PC-9 (cell line): Measurements from ENCODE around the gene TBC1D14. TPM values are rescaled to one million over a fixed set of nuclear protein-coding genes. Genes with fewer than 3 reads are reported as not detected.

Source experiments
- BruUV-seq: library from RNA; stranded (reverse); fragments of 400-500 nt; replicated peaks from 2 replicates; lab custom pipeline; 2021; lab: Mats Ljungman, UMichigan
- CTCF ChIA-PET: fragments of 300-600 bp; sonication (Branson Sonifier 250); formaldehyde crosslinking; loops from one replicate; lab custom pipeline; 2022; ENCODE audit warnings: antibody characterized with exemption; lab: Charles Lee
- POLR2A ChIA-PET: fragments of 300-600 bp; sonication (Branson Sonifier 250); formaldehyde crosslinking; loops from one replicate; lab custom pipeline; 2022; ENCODE audit warnings: antibody characterized with exemption; ENCODE audit not compliant: unreplicated experiment; lab: Charles Lee
- DNase-seq, 2 experiments: peaks; one replicate each; pipeline versions ENCODE4 v3.0.0 to v3.0.0-alpha.2; 2015 to 2022; ENCODE audit warnings: mixed read lengths in 1 of 2
- H2AFZ ChIP-seq: fragments of 200-600 bp; sonication (generic); 2 replicates; pipeline ENCODE4 v1.8.1; 2017; ENCODE audit warnings: antibody characterized with exemption
- H3F3A ChIP-seq: fragments of 200-600 bp; sonication (generic); 2 replicates; pipeline ENCODE4 v1.8.1; 2017; ENCODE audit warnings: antibody characterized with exemption, mild to moderate bottlenecking, low read depth; ENCODE audit not compliant: insufficient read depth
- H3K27ac ChIP-seq: fragments of 200-600 bp; sonication (generic); 2 replicates; pipeline ENCODE4 v1.6.1; 2016; ENCODE audit warnings: mixed run types
- H3K27me3 ChIP-seq: fragments of 200-600 bp; sonication (generic); 2 replicates; pipeline ENCODE4 v1.6.1; 2016; ENCODE audit warnings: low read depth, mixed run types; ENCODE audit not compliant: insufficient read depth
- H3K36me3 ChIP-seq: fragments of 200-600 bp; sonication (generic); 2 replicates; pipeline ENCODE4 v1.6.1; 2016; ENCODE audit warnings: low read depth, mixed run types
- H3K4me1 ChIP-seq: fragments of 200-600 bp; sonication (generic); replicated peaks from 2 replicates; pipeline ENCODE4 v1.6.1; 2016; ENCODE audit warnings: mixed run types; ENCODE audit not compliant: insufficient read depth
- H3K4me2 ChIP-seq: fragments of 200-600 bp; sonication (generic); 2 replicates; pipeline ENCODE4 v1.6.1; 2017; ENCODE audit warnings: mixed run types
- H3K4me3 ChIP-seq: fragments of 200-600 bp; sonication (generic); 2 replicates; pipeline ENCODE4 v1.6.1; 2016; ENCODE audit warnings: mixed run types
- H3K79me2 ChIP-seq: fragments of 200-600 bp; sonication (generic); 2 replicates; pipeline ENCODE4 v1.6.1; 2017; ENCODE audit warnings: low read depth, mixed run types
- H3K9me2 ChIP-seq: fragments of 200-600 bp; sonication (generic); 2 replicates; pipeline ENCODE4 v1.8.1; 2017; ENCODE audit warnings: mild to moderate bottlenecking; ENCODE audit not compliant: insufficient read depth
- H3K9me3 ChIP-seq: fragments of 200-600 bp; sonication (generic); 2 replicates; pipeline ENCODE4 v1.8.1; 2016; ENCODE audit warnings: low read depth; ENCODE audit not compliant: insufficient read depth
- H4K20me1 ChIP-seq: fragments of 200-600 bp; sonication (generic); 2 replicates; pipeline ENCODE4 v1.8.1; 2017; ENCODE audit not compliant: insufficient read depth
- EZH2 ChIP-seq: fragments of 200-600 bp; sonication (generic); IDR thresholded peaks from 2 replicates; pipeline ENCODE4 v1.8.0; 2017; ENCODE audit warnings: antibody characterized with exemption, low read depth
- intact Hi-C: fragments of 100-400 bp; cut with micrococcal nuclease; formaldehyde crosslinking; loops from one replicate; pipeline ENCODE4 v1.10.0; 2022; ENCODE audit not compliant: unreplicated experiment
- total RNA-seq: library from RNA; stranded (reverse); gene quantifications from 2 replicates; pipeline ENCODE4 v1.2.3, GENCODE V29; 2021
- TF ChIP-seq, protein P1 (sequence below): fragments of 200-600 bp; sonication (generic); conservative IDR thresholded peaks from 2 replicates; pipeline ENCODE4 v1.6.1; 2017; ENCODE audit warnings: mixed run types, antibody characterized with exemption, mild to moderate bottlenecking, moderate library complexity

Gene TBC1D14
- total RNA-seq, 1 experiment from 2014 or later, result 46.2 TPM

DNA sequence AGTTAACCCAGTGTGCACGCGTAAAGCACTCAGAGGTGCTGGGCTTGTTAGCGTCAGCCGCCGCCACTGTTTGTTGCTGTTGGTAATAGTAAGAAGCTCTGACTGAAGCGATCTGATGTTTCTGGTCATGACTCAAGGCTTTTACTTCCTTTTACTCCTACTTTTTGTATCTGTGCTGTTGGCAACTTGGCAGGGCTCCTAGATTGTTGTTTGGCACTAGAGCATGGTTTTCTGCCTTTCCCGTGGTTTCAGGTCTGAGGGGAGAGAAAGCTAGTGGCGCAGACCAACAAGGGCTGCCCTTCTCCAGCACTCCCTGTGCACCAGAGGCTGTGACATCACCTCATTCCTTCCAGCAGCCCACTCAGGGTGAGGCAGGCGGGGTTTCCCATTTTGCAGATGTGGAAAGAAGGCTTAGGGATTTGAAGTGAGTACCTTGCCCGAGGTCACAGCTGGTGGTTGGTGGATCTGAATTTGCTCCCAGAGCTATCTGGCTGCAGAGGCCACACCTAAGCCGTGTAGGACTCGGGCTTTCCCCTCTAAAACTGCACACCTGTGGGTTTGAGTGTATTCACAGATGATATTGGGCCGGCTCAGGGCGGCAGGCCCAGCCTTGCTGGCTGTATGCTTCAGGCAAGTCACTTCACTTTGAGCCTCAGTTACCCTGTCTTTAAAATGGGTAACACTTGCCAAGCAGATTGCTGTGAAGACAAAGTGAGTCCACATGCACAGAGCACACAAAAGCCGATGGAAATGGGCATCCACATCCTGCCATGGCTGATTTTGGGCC is 82.3 kb downstream of the TBC1D14 start:
- Histone ChIP-seq H3K27ac (no peak overlapping the region; the same call in 1 of the 2 replicates), H3K27me3 (no peaks in the 10 kb centered on the region), H3F3A (no peaks in the 10 kb centered on the region; the same call in 1 of the 2 replicates), H3K79me2 (peaks cover 54% of the 10 kb centered on the region), H3K4me3 (no peak overlapping the region), H3K9me3 (no peaks in the 10 kb centered on the region), H3K9me2 (no peaks in the 10 kb centered on the region), H3K4me1 (peaks cover 16% of the 10 kb centered on the region), H2AFZ (no peak overlapping the region), H3K4me2 (no peak overlapping the region), H4K20me1 (no peaks in the 10 kb centered on the region; the same call in 1 of the 2 replicates), H3K36me3 (no peaks in the 10 kb centered on the region)
- ChIA-PET POLR2A (interaction anchor here (0.6 kb wide), 2 partner anchors 30 to 76 kb away, joined by 3 to 6 read pairs; partner anchors contain the start of gene GRPEL1), CTCF (interaction anchor here (0.6 kb wide), 1 partner anchor 73 kb away, joined by 9 read pairs; no protein-coding TSS in a partner anchor)
- no peak for TF ChIP-seq EZH2
- TF ChIP-seq, protein P1, sequence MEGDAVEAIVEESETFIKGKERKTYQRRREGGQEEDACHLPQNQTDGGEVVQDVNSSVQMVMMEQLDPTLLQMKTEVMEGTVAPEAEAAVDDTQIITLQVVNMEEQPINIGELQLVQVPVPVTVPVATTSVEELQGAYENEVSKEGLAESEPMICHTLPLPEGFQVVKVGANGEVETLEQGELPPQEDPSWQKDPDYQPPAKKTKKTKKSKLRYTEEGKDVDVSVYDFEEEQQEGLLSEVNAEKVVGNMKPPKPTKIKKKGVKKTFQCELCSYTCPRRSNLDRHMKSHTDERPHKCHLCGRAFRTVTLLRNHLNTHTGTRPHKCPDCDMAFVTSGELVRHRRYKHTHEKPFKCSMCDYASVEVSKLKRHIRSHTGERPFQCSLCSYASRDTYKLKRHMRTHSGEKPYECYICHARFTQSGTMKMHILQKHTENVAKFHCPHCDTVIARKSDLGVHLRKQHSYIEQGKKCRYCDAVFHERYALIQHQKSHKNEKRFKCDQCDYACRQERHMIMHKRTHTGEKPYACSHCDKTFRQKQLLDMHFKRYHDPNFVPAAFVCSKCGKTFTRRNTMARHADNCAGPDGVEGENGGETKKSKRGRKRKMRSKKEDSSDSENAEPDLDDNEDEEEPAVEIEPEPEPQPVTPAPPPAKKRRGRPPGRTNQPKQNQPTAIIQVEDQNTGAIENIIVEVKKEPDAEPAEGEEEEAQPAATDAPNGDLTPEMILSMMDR, result no peak
- peak; percentile 46 to 48 for DNase-seq
- BruUV-seq, result no TSS peak
- intact Hi-C loops, result no loop called here

DNA sequence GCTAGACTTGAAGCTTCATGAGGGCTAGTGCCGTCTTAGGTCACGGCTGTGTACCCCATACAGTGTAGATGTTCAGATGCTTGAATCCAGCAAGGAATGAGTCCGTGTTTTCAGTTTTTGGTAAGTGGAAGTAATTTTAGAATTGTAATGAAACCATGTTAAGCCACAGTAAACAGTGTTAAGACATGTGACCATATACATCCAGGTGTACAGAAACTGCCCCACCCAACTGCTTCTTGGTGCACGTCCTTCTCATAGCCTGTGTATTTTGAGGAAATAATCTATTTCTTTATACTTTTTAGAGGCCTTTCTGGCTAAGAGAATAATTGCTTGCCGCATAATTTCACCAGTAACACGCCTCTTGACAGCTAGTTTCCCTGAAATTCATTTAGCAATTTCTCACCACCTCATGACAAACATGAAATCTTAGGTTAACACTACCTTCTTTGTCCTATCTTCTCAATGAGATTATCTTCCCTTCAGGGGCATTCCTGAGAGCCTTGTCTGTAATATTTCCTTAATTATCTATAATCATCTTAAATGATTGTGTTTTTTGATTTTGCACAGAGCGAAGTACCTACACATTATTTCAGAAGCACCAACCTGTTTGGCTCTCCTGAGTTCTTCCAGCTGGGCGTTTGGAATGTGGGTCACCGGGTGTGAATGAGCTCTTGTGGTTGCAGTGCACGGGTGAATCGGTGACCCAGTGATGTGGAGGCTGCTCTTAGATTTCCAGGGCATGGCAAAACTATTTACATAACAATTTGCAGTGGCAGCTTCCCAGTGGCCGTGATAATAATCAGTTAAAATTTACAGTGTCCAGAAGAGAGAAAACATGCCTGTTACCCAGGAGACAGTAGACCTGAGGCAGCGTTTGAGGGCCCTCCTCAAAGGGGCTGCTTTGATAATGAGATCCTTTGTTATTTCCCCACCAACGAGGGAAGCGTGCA is 83.4 kb downstream of the TBC1D14 start:
- no peaks in the 10 kb centered on the region; the same call in 1 of the 2 replicates for H3F3A ChIP-seq
- H2AFZ ChIP-seq, result no peak overlapping the region
- no peak overlapping the region for H3K4me3 ChIP-seq
- no peaks in the 10 kb centered on the region; the same call in 1 of the 2 replicates for H4K20me1 ChIP-seq
- H3K79me2 ChIP-seq, result peaks cover 45% of the 10 kb centered on the region
- no TSS peak for BruUV-seq
- no peak overlapping the region for H3K4me2 ChIP-seq
- no peak for TF ChIP-seq EZH2
- no peak overlapping the region for H3K27ac ChIP-seq
- peak; percentile 40 to 49 for DNase-seq
- H3K9me2 ChIP-seq, result no peaks in the 10 kb centered on the region
- no peaks in the 10 kb centered on the region for H3K36me3 ChIP-seq
- CTCF ChIA-PET, result no interaction called here
- H3K4me1 ChIP-seq, result peaks cover 19% of the 10 kb centered on the region
- no peaks in the 10 kb centered on the region for H3K27me3 ChIP-seq
- H3K9me3 ChIP-seq, result no peaks in the 10 kb centered on the region
- POLR2A ChIA-PET, result interaction anchor here (0.6 kb wide), 2 partner anchors 143 to 757 kb away, joined by 3 to 7 read pairs; no protein-coding TSS in a partner anchor
- intact Hi-C loops, result no loop called here

DNA sequence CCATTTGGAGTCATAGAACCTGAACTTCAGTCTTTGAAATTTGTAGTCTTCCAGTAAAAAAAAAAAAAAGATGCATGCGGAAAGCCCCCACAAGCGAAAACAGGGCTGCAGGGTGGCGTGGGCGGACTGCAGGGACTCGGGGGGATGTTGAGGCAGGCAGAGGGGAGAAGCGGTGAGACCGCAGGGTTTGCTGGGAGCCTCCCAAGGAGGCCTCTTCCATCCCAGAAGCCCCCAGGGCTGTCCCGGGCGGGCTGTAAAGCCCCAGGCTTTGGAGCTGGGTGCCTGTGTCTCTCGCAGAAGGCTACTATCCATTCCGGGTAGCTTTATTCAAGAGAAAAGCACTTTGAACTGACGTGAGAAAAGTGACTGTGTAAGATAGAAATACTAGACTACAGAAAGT is 86.9 kb downstream of the TBC1D14 start:
- intact Hi-C loops, result no loop called here
- ChIA-PET CTCF (no interaction called here), POLR2A (no interaction called here)
- no peaks in the 10 kb centered on the region for H3K9me3 ChIP-seq
- H3K9me2 ChIP-seq, result no peaks in the 10 kb centered on the region
- no peak overlapping the region for H3K4me3 ChIP-seq
- H4K20me1 ChIP-seq, result no peaks in the 10 kb centered on the region
- H3K27me3 ChIP-seq, result no peaks in the 10 kb centered on the region
- TF ChIP-seq EZH2, result no peak
- TF ChIP-seq, protein P1, result no peak
- DNase-seq, result no peak
- H3F3A ChIP-seq, result peaks cover 16% of the 10 kb centered on the region
- H3K4me2 ChIP-seq, result no peak overlapping the region
- BruUV-seq, result no TSS peak
- H3K79me2 ChIP-seq, result peaks cover 18% of the 10 kb centered on the region
- no peak overlapping the region for H2AFZ ChIP-seq
- no peaks in the 10 kb centered on the region for H3K36me3 ChIP-seq
- H3K27ac ChIP-seq, result no peak overlapping the region
- peaks cover 34% of the 10 kb centered on the region for H3K4me1 ChIP-seq
